GM20431 (cell line): ENCODE measurements around the gene PLCB1.
"Not testable (repeated sequence)": the region's sequence is repeated elsewhere in the genome, so short reads cannot be mapped to it uniquely, and the experiment has no call there.

ENCODE experiments used
- in situ Hi-C: fragments of 300-500 bp; cut with MseI, MboI; formaldehyde crosslinking; loops from one replicate; pipeline ENCODE4 v1.15.0; 2020; ENCODE audit warnings: low sequenced_read_pairs; ENCODE audit not compliant: unreplicated experiment

PLCB1 gene

GRCh38 chr20:8456765-8457164 lies 324.7 kb downstream of the PLCB1 start:
- in situ Hi-C loops = no loop called here

DNA sequence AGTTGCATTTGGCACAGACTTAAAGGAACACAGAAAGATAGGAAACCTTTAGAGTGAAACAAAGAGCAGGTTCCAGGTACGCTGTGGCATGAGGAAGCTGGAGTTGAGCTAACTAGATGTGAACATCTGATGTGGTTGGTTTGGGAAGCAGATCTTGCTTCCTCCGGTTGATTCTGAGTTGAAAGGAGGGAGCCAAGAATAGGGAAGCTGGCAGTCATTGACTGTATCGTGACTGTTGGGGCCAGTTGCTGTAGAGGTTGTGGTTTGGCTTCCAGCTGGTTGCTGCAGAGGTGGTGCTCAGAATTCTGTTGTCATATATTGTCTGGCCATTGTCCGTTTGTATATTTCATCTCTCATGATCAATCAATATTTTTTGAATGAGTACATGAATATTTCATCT lies 325.9 kb downstream of the PLCB1 start:
- in situ Hi-C loops = no loop called here

DNA sequence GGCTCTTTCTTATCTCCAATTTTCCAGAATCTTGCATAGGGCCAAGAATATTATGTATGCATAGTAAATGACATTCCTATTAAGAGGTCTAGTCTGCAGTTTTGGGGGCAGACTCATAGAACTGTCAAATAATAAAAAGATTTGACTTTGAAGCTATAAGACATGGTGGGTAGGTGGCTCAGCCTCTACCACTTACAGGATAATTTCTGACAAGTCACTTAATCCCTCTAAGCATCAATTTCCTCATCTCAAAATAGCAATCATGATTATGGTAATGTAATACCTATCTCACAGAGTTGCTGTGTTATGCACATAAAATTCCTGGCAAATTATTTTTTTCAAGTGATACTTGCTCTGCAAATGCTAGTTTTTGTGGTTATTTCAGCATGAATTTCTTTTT lies 329.1 kb downstream of the PLCB1 start:
- in situ Hi-C loops = no loop called here

DNA sequence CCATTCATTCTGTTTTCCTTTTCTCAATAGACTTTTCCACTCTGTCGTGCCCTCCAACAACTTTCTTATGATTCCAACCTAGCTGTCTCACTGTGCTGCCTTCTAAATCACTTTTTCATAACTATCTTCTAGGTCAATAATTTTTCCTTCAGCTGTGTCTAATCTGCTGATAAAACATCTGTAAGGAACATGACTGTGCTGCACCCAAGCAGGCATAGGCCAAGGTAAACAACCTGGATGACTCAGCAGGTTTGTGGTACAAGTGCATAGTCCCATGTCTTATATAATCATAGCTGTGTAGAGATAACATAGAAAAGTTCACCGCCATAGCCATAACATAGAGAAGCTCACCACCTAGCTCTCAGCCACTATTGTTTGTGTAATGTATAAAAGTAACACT lies 332.3 kb downstream of the PLCB1 start:
- in situ Hi-C loops = no loop called here

DNA sequence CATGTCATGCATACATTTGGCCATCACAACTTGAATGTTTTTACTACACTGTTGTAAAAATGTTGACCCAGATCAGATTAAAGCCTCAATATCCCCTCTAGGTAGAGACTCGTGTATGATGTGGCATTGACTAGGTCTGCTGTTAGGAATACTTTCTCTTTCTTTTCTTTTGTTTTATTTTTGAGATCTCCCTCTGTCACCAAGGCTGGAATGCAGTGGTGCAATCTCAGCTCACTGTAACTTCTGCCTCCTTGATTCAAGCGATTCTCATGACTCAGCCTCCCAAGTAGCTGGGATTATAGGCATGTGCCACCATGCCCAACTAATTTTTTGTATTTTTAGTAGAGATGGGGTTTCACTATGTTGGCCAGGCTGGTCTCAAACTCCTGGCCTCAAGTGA lies 334.7 kb downstream of the PLCB1 start:
- in situ Hi-C loops = not testable (repeated sequence)

DNA sequence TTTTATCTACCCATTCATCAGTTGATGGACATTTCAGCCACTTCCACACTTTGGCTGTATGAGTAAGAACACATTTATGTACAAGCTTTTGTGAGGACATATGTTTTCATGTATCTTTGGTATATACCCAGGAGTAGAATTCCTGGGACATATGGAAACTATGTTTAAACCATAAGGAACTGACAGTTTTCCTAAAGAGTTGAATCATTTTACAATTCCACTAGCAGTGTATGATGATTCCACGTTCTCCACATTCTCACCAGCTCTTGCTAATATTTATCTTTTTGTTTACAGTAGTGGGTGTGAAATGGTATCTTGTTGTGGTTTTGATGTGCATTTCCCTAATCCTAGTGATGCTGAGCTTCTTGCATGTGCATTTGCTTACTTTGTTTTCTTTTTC lies 338.1 kb downstream of the PLCB1 start:
- in situ Hi-C loops = no loop called here

GRCh38 chr20:8471465-8471864 lies 339.4 kb downstream of the PLCB1 start:
- in situ Hi-C loops = no loop called here

- in situ Hi-C loops = no loop called here
Observed at GRCh38 chr20:8473459-8473858, 341.4 kb downstream of the PLCB1 start.

- in situ Hi-C loops = no loop called here
Observed at GRCh38 chr20:8474027-8474668, 342.1 kb downstream of the PLCB1 start.

DNA sequence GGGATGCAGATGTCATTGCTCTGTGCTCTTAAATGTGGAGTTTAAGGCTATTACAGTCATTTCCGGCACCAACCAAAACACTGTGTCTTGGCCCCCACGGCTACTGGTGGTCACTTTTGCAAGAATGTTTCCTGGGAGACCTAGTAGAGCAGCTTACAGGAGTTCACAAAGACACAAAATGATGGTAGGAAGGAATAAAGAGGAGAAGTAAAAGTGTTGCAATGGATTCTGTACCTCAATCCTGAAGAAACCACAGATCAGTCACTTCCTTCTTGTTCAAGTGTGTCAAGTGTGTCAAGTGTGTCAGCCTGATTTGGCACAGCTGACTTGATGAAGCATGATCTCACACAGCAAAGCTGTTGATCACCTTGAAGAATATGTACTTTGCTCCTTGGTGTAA lies 344.0 kb downstream of the PLCB1 start:
- in situ Hi-C loops = no loop called here

GRCh38 chr20:8480597-8480996 lies 348.5 kb downstream of the PLCB1 start:
- in situ Hi-C loops = no loop called here

DNA sequence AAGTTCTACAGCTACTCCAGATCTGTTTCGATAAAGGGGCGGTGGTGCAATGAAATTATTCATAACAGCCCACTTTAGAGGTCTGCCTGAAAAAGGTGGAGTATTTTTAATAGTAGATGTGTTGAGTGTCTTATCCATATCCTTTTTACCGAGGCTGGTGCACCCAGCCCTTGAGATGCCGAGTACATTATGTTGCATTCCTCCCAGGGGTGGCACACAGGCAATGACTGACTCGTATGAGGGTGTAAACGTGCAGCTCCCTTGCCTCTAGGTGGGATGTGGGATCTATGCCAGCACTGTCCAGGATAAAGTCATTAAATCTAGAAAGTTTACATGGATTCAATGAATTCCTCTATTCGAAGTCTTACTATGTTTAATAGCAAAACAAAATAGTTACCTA lies 355.6 kb downstream of the PLCB1 start:
- in situ Hi-C loops = no loop called here

GRCh38 chr20:8489094-8489883 lies 357.2 kb downstream of the PLCB1 start:
- in situ Hi-C loops = no loop called here

- in situ Hi-C loops = no loop called here
Observed at GRCh38 chr20:8490076-8490830, 358.2 kb downstream of the PLCB1 start.

GRCh38 chr20:8492173-8492572 lies 360.1 kb downstream of the PLCB1 start:
- in situ Hi-C loops = no loop called here

- in situ Hi-C loops = no loop called here
Observed at GRCh38 chr20:8498571-8498970, 366.5 kb downstream of the PLCB1 start.

DNA sequence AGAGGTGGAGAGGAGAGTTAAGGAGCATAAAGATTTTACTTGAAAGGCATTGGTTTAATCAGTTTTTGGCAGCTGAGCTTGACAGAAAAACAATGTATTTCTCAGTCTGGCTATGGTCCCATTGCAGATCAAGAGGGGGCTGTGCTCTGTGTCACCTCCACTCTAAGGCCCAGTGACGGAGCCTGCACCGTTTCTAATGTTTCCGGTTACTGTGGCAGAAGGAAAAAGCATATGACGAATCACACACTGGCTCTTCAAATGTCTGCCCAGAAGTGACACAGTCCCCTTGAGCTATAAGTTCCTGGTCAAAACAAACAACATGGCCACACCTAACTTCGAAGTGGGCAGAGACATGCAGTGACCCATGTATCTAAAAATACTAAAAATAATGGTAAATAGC lies 372.0 kb downstream of the PLCB1 start:
- in situ Hi-C loops = no loop called here

DNA sequence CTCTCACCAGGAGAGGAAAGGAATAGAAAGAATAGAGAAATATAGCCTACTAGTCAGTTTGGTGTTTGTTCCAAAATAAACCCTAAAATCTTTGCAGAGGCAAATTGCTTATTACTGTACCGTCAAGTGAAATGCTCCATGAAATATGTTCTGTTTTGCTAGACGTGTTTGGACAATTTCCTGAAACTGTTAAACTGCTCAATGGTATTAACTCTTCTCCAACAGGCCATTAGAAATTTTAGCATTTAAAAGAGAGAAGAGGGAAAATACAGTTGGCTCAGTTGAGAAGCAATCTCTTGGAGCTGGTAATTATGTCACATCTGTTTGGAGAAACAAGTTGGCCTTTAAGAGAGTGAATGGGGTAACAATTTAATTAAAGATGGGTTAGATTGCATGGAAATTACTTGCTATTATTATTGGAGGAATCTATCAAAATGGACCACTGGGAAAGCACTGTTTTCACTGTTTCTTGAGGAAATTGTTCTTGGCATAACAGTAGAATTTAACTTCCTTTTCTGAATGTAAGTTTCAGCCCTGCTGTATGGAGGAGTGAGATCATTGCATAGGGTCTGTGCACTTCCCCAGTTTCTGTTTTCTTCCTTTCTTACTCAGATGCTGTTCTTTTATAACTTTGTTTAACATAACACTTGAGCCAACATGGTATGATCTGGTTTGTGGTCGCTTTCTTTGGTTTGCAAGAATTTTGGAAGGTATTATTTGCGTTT lies 373.6 kb downstream of the PLCB1 start:
- in situ Hi-C loops = no loop called here

DNA sequence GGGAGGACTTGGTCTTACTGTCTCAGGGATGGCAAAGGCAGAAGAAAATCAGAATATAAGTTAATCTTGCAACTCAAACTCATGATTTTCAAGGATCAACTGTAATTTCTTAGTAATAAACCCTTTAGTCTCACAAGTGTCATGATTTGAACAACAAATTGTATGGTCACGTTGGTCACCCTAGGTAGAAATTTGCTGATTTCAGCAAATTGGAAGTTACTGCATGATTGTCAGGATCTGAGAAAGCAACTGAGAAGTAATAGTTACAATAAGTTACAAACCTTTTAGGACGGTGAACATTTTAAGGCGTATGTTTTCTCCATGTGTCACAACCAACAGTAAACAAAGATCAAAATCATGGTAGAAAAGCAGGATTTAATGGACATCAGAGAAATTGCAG lies 375.2 kb downstream of the PLCB1 start:
- in situ Hi-C loops = no loop called here

DNA sequence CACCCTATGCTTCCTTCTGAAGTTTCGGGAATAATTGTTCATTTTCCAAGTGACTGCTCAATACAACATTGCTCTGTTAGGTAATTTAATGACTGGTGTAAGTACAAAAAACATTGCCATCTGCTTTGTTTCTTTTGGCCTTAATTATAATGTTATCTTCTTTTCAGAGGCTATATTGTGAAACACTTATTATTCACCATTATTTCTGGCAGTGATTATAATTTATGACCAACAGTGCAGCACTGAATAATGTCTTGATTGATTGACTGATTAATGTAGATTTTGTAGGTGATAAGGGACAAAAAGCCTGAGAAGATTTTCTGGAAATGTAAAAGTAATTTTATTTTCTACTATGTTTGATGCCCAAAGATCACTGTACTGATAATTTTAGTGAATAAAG lies 377.7 kb downstream of the PLCB1 start:
- in situ Hi-C loops = no loop called here

DNA sequence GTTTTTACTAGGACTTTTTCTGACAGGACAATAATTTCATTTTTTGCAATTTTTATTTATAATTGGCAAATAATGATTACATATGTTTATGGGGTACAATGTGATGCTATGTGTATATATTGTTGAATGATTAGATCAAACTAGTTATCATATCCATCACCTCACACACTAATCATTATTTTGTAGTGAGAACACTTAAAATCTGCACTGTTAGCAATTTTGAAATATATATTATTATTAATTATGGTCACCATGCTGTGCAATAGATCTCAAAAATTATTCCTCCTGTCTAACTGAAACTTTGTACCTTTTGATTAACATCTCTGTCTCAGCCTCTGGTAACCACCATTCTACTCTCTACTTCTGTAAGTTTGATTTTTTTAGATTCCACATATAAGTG lies 378.7 kb downstream of the PLCB1 start:
- in situ Hi-C loops = no loop called here
